Skeletal muscle tissue (tissue), 5 donors: ENCODE results near the gene GLRX2. TPM values are rescaled to one million over a fixed set of nuclear protein-coding genes. Genes with fewer than 3 reads are reported as not detected.
"Not testable (repeated sequence)": the region's sequence is repeated elsewhere in the genome, so short reads cannot be mapped to it uniquely, and the experiment has no call there.

Experiments
- H3K27ac ChIP-seq: one replicate; pipeline ENCODE4 v1.7.0; 2013; ENCODE audit warnings: mild to moderate bottlenecking, low read depth, low read length, inconsistent platforms
- H3K27me3 ChIP-seq, 3 donors: one replicate each; pipeline ENCODE4 v1.7.0; 2013; ENCODE audit warnings: low read length in 3 of 3; ENCODE audit not compliant: control insufficient read depth in 3 of 3, insufficient read depth in 3 of 3
- H3K36me3 ChIP-seq, 3 donors: one replicate each; pipeline ENCODE4 v1.7.0; 2013; ENCODE audit warnings: low read length in 3 of 3; ENCODE audit not compliant: control insufficient read depth in 3 of 3, insufficient read depth in 3 of 3
- H3K4me1 ChIP-seq, 3 donors: one replicate each; pipeline ENCODE4 v1.7.0; 2013; ENCODE audit warnings: low read length in 3 of 3, mild to moderate bottlenecking in 3 of 3; ENCODE audit not compliant: control insufficient read depth in 3 of 3, insufficient read depth in 3 of 3
- H3K4me3 ChIP-seq, 3 donors: one replicate each; pipeline ENCODE4 v1.7.0; 2013; ENCODE audit warnings: low read length in 3 of 3
- H3K9ac ChIP-seq, 3 donors: one replicate each; pipeline ENCODE4 v1.7.0; 2013; ENCODE audit warnings: low read length in 3 of 3, mild to moderate bottlenecking in 3 of 3, moderate library complexity in 2 of 3, low read depth in 1 of 3
- H3K9me3 ChIP-seq, 3 donors: one replicate each; pipeline ENCODE4 v1.7.0; 2013; ENCODE audit warnings: low read length in 3 of 3; ENCODE audit not compliant: control insufficient read depth in 3 of 3
- small RNA-seq: library from RNA; depleted of rRNA; stranded (forward); fragments of <200 nt; gene quantifications from one replicate; pipeline ENCODE3, GENCODE V24; 2014
- total RNA-seq: library from RNA; depleted of rRNA; stranded (reverse); fragments of >200 nt; gene quantifications from one replicate; pipeline ENCODE4 v1.2.3, GENCODE V29; 2014
- donor health status: Osteomylitis.

GLRX2 gene
- total RNA-seq, 1 donor from 2014 or later = 4.7 TPM

DNA sequence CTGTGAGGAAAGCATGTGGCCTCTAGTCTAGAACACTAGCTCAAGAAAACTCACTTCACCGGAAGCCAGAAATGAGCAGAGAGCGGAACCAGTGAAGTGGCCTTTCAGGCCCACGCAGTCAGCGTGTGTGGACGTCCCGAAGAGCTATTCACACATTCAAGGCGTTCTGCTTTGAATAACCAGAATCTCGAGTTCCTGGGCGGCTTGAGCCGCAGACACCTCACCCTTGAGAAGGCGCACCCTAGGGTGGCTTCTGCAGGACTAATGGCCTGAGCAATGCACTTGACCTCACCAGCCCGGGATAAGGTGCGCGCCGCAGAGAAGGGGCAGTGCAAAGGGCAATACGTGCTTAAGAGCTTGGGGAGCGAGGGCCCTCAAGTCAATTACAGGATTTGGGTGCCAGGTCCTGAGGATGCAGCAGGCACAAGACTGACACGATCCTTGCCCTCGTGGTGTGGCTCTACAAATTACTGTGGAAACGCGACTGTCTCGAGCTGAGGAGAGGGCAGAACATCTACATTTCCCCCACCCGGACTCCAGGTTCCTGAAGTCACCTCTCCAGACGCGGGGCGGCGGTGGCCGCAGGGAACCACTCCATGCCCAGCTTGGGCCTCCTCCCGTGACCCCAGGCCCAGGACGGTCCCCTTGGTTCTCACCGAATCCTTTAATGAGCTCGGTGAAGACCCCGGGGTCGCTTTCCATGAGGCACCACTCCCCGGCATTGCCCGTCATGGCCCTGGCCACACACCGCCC is 46.5 kb downstream of the GLRX2 start:
- H3K9ac ChIP-seq = peak overlapping the region; percentile 97 to 99 (median 99)
- H3K36me3 ChIP-seq = peaks cover 0 to 3% (median 0%) of the 10 kb centered on the region in 3 donors
- H3K4me3 ChIP-seq = peak overlapping the region; percentile 95 to 96 (median 96)
- peak overlapping the region; percentile 97 for H3K27ac ChIP-seq
- H3K27me3 ChIP-seq = no peaks in the 10 kb centered on the region
- peaks cover 14 to 31% (median 26%) of the 10 kb centered on the region in 3 donors for H3K4me1 ChIP-seq
- H3K9me3 ChIP-seq = no peaks in the 10 kb centered on the region

DNA sequence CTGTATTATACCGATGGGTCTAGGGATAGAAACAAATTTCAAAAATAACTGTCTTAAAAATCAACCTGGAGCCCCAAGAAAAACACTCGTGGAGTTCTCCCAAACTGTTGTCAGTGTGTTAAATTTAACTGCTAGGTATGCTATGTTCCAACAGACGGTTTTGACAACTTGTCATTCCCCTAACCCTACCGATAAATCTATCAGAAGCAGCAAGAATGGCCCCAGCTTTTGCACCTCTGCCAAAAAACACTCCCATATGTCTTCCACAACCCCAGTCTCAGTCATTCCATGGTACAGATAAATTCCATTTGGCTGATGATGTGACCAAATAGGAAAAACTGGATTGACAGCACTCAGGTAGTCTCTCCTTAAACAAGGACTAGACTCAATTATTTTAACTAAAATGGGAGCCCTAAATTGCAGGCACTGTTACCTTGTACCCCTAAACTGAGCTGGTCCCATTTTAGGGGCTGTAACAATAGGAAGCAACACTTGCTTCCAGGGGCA is 51.0 kb downstream of the GLRX2 start:
- no peaks in the 10 kb centered on the region for H3K27me3 ChIP-seq
- no peaks in the 10 kb centered on the region for H3K9me3 ChIP-seq
- H3K4me3 ChIP-seq = no peak overlapping the region
- H3K9ac ChIP-seq = no peak overlapping the region
- H3K4me1 ChIP-seq = peaks cover 7 to 20% (median 13%) of the 10 kb centered on the region in 3 donors
- no peak overlapping the region for H3K27ac ChIP-seq
- peaks cover 0 to 11% (median 6%) of the 10 kb centered on the region in 3 donors for H3K36me3 ChIP-seq

DNA sequence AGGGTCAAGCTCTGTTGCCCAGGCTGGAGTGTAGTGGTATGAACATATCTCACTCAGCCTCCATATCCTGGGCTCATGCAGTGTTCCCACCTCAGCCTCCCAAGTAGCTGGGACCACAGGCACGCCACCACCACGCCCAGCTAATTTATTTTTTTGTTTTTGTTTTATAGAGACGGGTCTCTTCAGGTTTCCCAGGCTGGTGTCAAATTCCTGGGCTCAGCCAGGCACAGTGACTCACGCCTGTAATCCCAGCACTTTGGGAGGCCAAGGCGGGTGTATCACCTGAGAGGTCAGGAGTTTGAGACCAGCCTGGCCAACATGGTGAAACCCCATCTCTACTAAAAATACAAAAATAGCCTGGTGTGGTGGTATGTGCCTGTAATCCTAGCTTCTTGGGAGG is 56.3 kb downstream of the GLRX2 start:
- H3K27me3 ChIP-seq, H3K9me3 ChIP-seq, H3K4me1 ChIP-seq, H3K9ac ChIP-seq, H3K4me3 ChIP-seq, H3K27ac ChIP-seq: not testable (repeated sequence)
- H3K36me3 ChIP-seq = peaks cover 0 to 21% (median 16%) of the 10 kb centered on the region in 3 donors

Small RNA genes lying within 50 kb of the gene (small RNA-seq; reads per million reads assigned to genes)
- gene MIR1278 = 0.21 reads per million
- gene SCARNA18B = not detected

Other genes starting within 250 kb of the GLRX2 start
- 20.4 TPM for gene UCHL5, start 46.1 kb downstream of the GLRX2 start, total RNA-seq
- gene RO60, start 45.8 kb downstream of the GLRX2 start, total RNA-seq = 78.8 TPM
- gene CDC73, start 16.6 kb upstream of the GLRX2 start, total RNA-seq = 25.6 TPM
- gene B3GALT2, start 81.2 kb upstream of the GLRX2 start, total RNA-seq = 6.8 TPM